H1 (cell line): Measurements from ENCODE around the gene DPP10. TPM values are rescaled to one million over a fixed set of nuclear protein-coding genes. Genes with fewer than 3 reads are reported as not detected.

ENCODE experiments used
- CTCF ChIA-PET: fragments of 300-600 bp; sonication (Branson Sonifier 250); formaldehyde crosslinking; loops from one replicate; lab custom pipeline; 2021; ENCODE audit not compliant: partially characterized antibody; lab: Charles Lee
- POLR2A ChIA-PET: fragments of 300-600 bp; sonication (Branson Sonifier 250); formaldehyde crosslinking; loops from one replicate; lab custom pipeline; 2021; ENCODE audit warnings: inconsistent platforms; ENCODE audit not compliant: partially characterized antibody; lab: Charles Lee
- DNase-seq, 2 experiments: peaks; one replicate each; pipeline versions ENCODE4 v3.0.0 to v3.0.0-alpha.2; 2010 to 2022; ENCODE audit warnings: low spot score in 2 of 2, low read depth in 1 of 2, mixed read lengths in 1 of 2
- FAIRE-seq: peaks from 2 replicates; lab custom pipeline; 2011; peaks lifted over from hg19 to GRCh38; lab: Jason Lieb, UNC
- H2AFZ ChIP-seq: 2 replicates; pipeline ENCODE4 v1.8.1; 2012; ENCODE audit warnings: low read length, inconsistent platforms
- H2AK5ac ChIP-seq: 2 replicates; pipeline ENCODE4 v1.6.1; 2013; ENCODE audit warnings: low read depth, low read length
- H2BK120ac ChIP-seq: replicated peaks from 2 replicates; pipeline ENCODE3; 2013; ENCODE audit warnings: low read depth, low read length, inconsistent platforms
- H2BK12ac ChIP-seq: 2 replicates; pipeline ENCODE4 v1.6.1; 2013; ENCODE audit warnings: low read depth, low read length
- H2BK15ac ChIP-seq: 2 replicates; pipeline ENCODE4 v1.6.1; 2013; ENCODE audit warnings: low read length
- H2BK20ac ChIP-seq: 2 replicates; pipeline ENCODE4 v1.6.1; 2013; ENCODE audit warnings: low read length
- H2BK5ac ChIP-seq: 2 replicates; pipeline ENCODE4 v1.6.1; 2013; ENCODE audit warnings: low read depth, low read length
- H3K14ac ChIP-seq: 2 replicates; pipeline ENCODE4 v1.6.1; 2013; ENCODE audit warnings: inconsistent platforms; ENCODE audit not compliant: insufficient read length
- H3K18ac ChIP-seq: 2 replicates; pipeline ENCODE4 v1.6.1; 2013; ENCODE audit warnings: low read length; ENCODE audit errors: extremely low read depth
- H3K23ac ChIP-seq: 2 replicates; pipeline ENCODE4 v1.6.1; 2013; ENCODE audit warnings: inconsistent platforms; ENCODE audit not compliant: insufficient read length
- H3K23me2 ChIP-seq: 2 replicates; pipeline ENCODE4 v1.6.1; 2013; ENCODE audit warnings: low read depth, low read length
- H3K27ac ChIP-seq: 2 replicates; pipeline ENCODE4 v1.6.1; 2011; ENCODE audit warnings: low read depth, low read length, inconsistent platforms
- H3K27me3 ChIP-seq, 4 experiments: replicated peaks in 1 of 4; 1 replicate in 1 of 4; 2 replicates in 3 of 4; pipeline versions ENCODE4 v1.6.1 to v1.8.1; 2011 to 2013; ENCODE audit warnings: low read length in 3 of 4, mild to moderate bottlenecking in 3 of 4, inconsistent platforms in 2 of 4, mixed read lengths in 2 of 4, moderate library complexity in 1 of 4; ENCODE audit not compliant: control insufficient read depth in 3 of 4, insufficient read depth in 3 of 4; ENCODE audit errors: extremely low read depth in 1 of 4
- H3K36me3 ChIP-seq, 4 experiments: 2 replicates each; pipeline versions ENCODE4 v1.6.1 to v1.8.1; 2011 to 2013; ENCODE audit warnings: mild to moderate bottlenecking in 4 of 4, low read length in 3 of 4, moderate library complexity in 2 of 4, control low read depth in 1 of 4, inconsistent platforms in 1 of 4; ENCODE audit not compliant: insufficient read depth in 4 of 4, control insufficient read depth in 2 of 4
- H3K4ac ChIP-seq: replicated peaks from 2 replicates; pipeline ENCODE3; 2013; ENCODE audit warnings: low read length, low read depth, mixed read lengths, inconsistent platforms; ENCODE audit not compliant: insufficient read length
- H3K4me1 ChIP-seq, 4 experiments: replicated peaks in 1 of 4; 1 replicate in 1 of 4; 2 replicates in 3 of 4; pipeline versions ENCODE4 v1.6.1 to v1.8.1; 2011 to 2013; ENCODE audit warnings: low read length in 3 of 4, inconsistent platforms in 2 of 4, mixed read lengths in 1 of 4; ENCODE audit not compliant: insufficient read depth in 4 of 4, control insufficient read depth in 3 of 4
- H3K4me2 ChIP-seq, 2 experiments: 2 replicates each; pipeline versions ENCODE4 v1.6.1 to v1.8.1; 2011 to 2013; ENCODE audit warnings: low read depth in 2 of 2, low read length in 2 of 2, control low read depth in 1 of 2, inconsistent platforms in 1 of 2, mild to moderate bottlenecking in 1 of 2; ENCODE audit not compliant: insufficient read depth in 1 of 2
- H3K4me3 ChIP-seq, 4 experiments: fragments of 200-600, 300-600 bp in 1 of 4; sonication (generic), shearing (Covaris generic), sonication (Bioruptor Twin) in 1 of 4; 2 replicates each; pipeline versions ENCODE4 v1.5.1 to v1.8.1; 2011 to 2016; ENCODE audit warnings: low read length in 4 of 4, low read depth in 3 of 4, control low read depth in 2 of 4, inconsistent platforms in 2 of 4, mild to moderate bottlenecking in 2 of 4, mixed read lengths in 1 of 4, moderate library complexity in 1 of 4; ENCODE audit not compliant: insufficient read depth in 2 of 4; ENCODE audit errors: extremely low read depth in 1 of 4
- H3K56ac ChIP-seq: replicated peaks from 2 replicates; pipeline ENCODE3; 2013; ENCODE audit warnings: low read depth, mild to moderate bottlenecking, mixed read lengths, low read length, inconsistent platforms; ENCODE audit not compliant: insufficient read length
- H3K79me1 ChIP-seq: 2 replicates; pipeline ENCODE4 v1.6.1; 2013; ENCODE audit warnings: low read depth, low read length, control low read depth
- H3K79me2 ChIP-seq, 2 experiments: 2 replicates each; pipeline versions ENCODE4 v1.6.1 to v1.8.1; 2012 to 2013; ENCODE audit warnings: low read length in 2 of 2, mild to moderate bottlenecking in 2 of 2, inconsistent platforms in 1 of 2; ENCODE audit not compliant: insufficient read depth in 2 of 2, control insufficient read depth in 1 of 2
- H3K9ac ChIP-seq, 4 experiments: replicated peaks in 1 of 4; 1 replicate in 1 of 4; 2 replicates in 3 of 4; pipeline versions ENCODE4 v1.6.1 to v1.8.1; 2011 to 2013; ENCODE audit warnings: low read depth in 3 of 4, low read length in 3 of 4, control low read depth in 2 of 4, mild to moderate bottlenecking in 2 of 4, moderate library complexity in 2 of 4, inconsistent platforms in 1 of 4; ENCODE audit errors: extremely low read depth in 1 of 4
- H3K9me3 ChIP-seq, 2 experiments: 2 replicates each; pipeline versions ENCODE4 v1.6.1 to v1.8.1; 2012 to 2013; ENCODE audit warnings: mild to moderate bottlenecking in 2 of 2, moderate library complexity in 2 of 2, control low read depth in 1 of 2, inconsistent platforms in 1 of 2, low read depth in 1 of 2, low read length in 1 of 2, mixed read lengths in 1 of 2; ENCODE audit not compliant: insufficient read depth in 2 of 2
- H4K20me1 ChIP-seq, 2 experiments: replicated peaks in 1 of 2; 2 replicates each; pipeline versions ENCODE3 to v1.8.1; 2011 to 2013; ENCODE audit warnings: inconsistent platforms in 2 of 2, low read length in 2 of 2, mild to moderate bottlenecking in 1 of 2; ENCODE audit not compliant: insufficient read depth in 2 of 2, control insufficient read depth in 1 of 2
- H4K5ac ChIP-seq: 2 replicates; pipeline ENCODE4 v1.6.1; 2013; ENCODE audit warnings: low read length, low read depth, mixed read lengths, inconsistent platforms; ENCODE audit not compliant: insufficient read length
- H4K8ac ChIP-seq: 2 replicates; pipeline ENCODE4 v1.8.0; 2013; ENCODE audit warnings: mild to moderate bottlenecking, moderate library complexity, low read length, inconsistent platforms; ENCODE audit not compliant: insufficient read depth; ENCODE audit errors: extremely low read depth
- H4K91ac ChIP-seq: replicated peaks from 2 replicates; pipeline ENCODE3; 2013; ENCODE audit warnings: low read length, mixed read lengths, inconsistent platforms; ENCODE audit not compliant: insufficient read length
- CREB1 ChIP-seq: IDR thresholded peaks from 2 replicates; pipeline ENCODE4 v1.6.1; 2012; ENCODE audit warnings: inconsistent platforms
- HDAC2 ChIP-seq, 2 experiments: fragments of 300-600 bp in 1 of 2; sonication (generic) in 1 of 2; IDR thresholded peaks; 2 replicates each; pipeline ENCODE4 v1.6.1; 2011 to 2012; ENCODE audit warnings: low read depth in 2 of 2, low read length in 2 of 2, mild to moderate bottlenecking in 2 of 2, moderate library complexity in 2 of 2, borderline replicate concordance in 1 of 2, inconsistent platforms in 1 of 2
- JUN ChIP-seq: IDR thresholded peaks from 2 replicates; pipeline ENCODE4 v1.6.1; 2011; ENCODE audit warnings: low read depth, mild to moderate bottlenecking, improper control_type of control experiment, low read length
- MAX ChIP-seq: IDR thresholded peaks from 2 replicates; pipeline ENCODE4 v1.6.1; 2012; ENCODE audit warnings: inconsistent platforms
- POLR2A ChIP-seq, 2 experiments: IDR thresholded peaks; 1 replicate in 1 of 2; 2 replicates in 1 of 2; pipeline ENCODE4 v1.6.1; 2011; ENCODE audit warnings: low read depth in 2 of 2, low read length in 2 of 2, mild to moderate bottlenecking in 2 of 2; ENCODE audit errors: control extremely low read depth in 1 of 2
- RAD21 ChIP-seq, 2 experiments: IDR thresholded peaks in 1 of 2; conservative IDR thresholded peaks in 1 of 2; 2 replicates each; pipeline ENCODE4 v1.6.1; 2011; ENCODE audit warnings: low read depth in 2 of 2, low read length in 2 of 2, improper control_type of control experiment in 1 of 2, inconsistent platforms in 1 of 2, mild to moderate bottlenecking in 1 of 2, moderate library complexity in 1 of 2
- RBBP5 ChIP-seq: IDR thresholded peaks from 2 replicates; pipeline ENCODE4 v1.7.1; 2012; ENCODE audit warnings: low read depth, mild to moderate bottlenecking, inconsistent platforms, low read length, moderate library complexity, borderline replicate concordance
- RFX5 ChIP-seq: IDR thresholded peaks from 2 replicates; pipeline ENCODE4 v1.6.1; 2011; ENCODE audit warnings: low read depth, low read length, improper control_type of control experiment, borderline replicate concordance
- WGBS, 2 experiments: shearing (Covaris generic) in 1 of 2; methylation state at CpG; one replicate each; pipeline versions ENCODE4 v1.1.6 to v1.1.7; 2013 to 2015; ENCODE audit warnings: low lambda C conversion rate in 2 of 2, mixed read lengths in 2 of 2, inconsistent platforms in 1 of 2, low coverage in 1 of 2, missing lambda C conversion rate in 1 of 2; ENCODE audit not compliant: insufficient replicate concordance in 2 of 2, insufficient coverage in 1 of 2, insufficient read length in 1 of 2; ENCODE audit errors: extremely low coverage in 1 of 2, missing lambda C conversion rate in 1 of 2; 5-methylcytosine and 5-hydroxymethylcytosine counted together
- polyA plus RNA-seq, 7 experiments: library from polyadenylated mRNA; depleted of rRNA in 3 of 7; stranded (reverse) in 5 of 7; unstranded in 2 of 7; fragments of >200 nt in 5 of 7; fragments of 200-250 nt in 2 of 7; gene quantifications; 1 replicate in 5 of 7; 2 replicates in 1 of 7; 4 replicates in 1 of 7; pipeline versions ENCODE4 v1.2.1 to v1.2.3, GENCODE V29; 2011 to 2013; ENCODE audit warnings: missing spikeins in 2 of 7, mixed read lengths in 2 of 7
- total RNA-seq: library from RNA; stranded (reverse); fragmentation: NEBNext Ultra II Directional; extraction: Animal tissue kit (Norgen Biotek cat#: 25700); gene quantifications from 2 replicates; pipeline ENCODE4 v1.2.1, GENCODE V29; 2021

Gene DPP10
- total and polyA plus RNA-seq, 2 of the 8 experiments (the other 6 are each of a cell fraction or from before 2014, with no cell fraction given) = 3.3 to 7.2 TPM

- Histone ChIP-seq H2BK20ac (no peak overlapping the region), H3K4me3 (no peak overlapping the region), H2BK120ac (no peak overlapping the region), H3K79me2 (no peaks in the 10 kb centered on the region), H3K4me2 (no peak overlapping the region), H2AFZ (no peak overlapping the region), H3K18ac (no peak overlapping the region), H3K56ac (no peak overlapping the region), H3K27me3 (peaks cover 0 to 1% (median 0%) of the 10 kb centered on the region in 4 experiments; a peak in 1 of 7 replicates), H4K8ac (no peak overlapping the region), H3K14ac (no peak overlapping the region), H3K4me1 (no peaks in the 10 kb centered on the region), H2BK5ac (no peak overlapping the region), H4K91ac (no peak overlapping the region), H2AK5ac (no peak overlapping the region), H2BK12ac (no peak overlapping the region), H3K27ac (no peak overlapping the region), H3K79me1 (no peaks in the 10 kb centered on the region), H3K36me3 (peaks cover 0 to 2% (median 0%) of the 10 kb centered on the region in 4 experiments; a peak in 1 of 8 replicates), H3K9ac (no peak overlapping the region), H3K9me3 (0 out of 4 replicates have a peak, but pooled peaks cover 0 to 2% of the 10 kb centered on the region in 2 experiments), H3K4ac (no peak overlapping the region), H3K23ac (no peak overlapping the region), H2BK15ac (no peak overlapping the region), H4K20me1 (no peaks in the 10 kb centered on the region), H3K23me2 (no peaks in the 10 kb centered on the region), H4K5ac (no peak overlapping the region)
- ChIA-PET CTCF (interaction anchor here (1.1 kb wide), 1 partner anchor 359 kb away, joined by 3 read pairs; no protein-coding TSS in a partner anchor), POLR2A (no interaction called here)
- FAIRE-seq (no peak), DNase-seq (no peak)
- TF ChIP-seq RFX5 (no peak), HDAC2 (IDR thresholded peaks at IDR 0.05; ENCODE audit: borderline replicate concordance in 1 of 2, low read depth in 2 of 2, low read length in 2 of 2) (no peak), POLR2A (IDR thresholded peaks at IDR 0.05; ENCODE audit: control extremely low read depth in 1 of 2, low read depth in 2 of 2, low read length in 2 of 2) (no peak), RBBP5 (no peak), RAD21 (IDR thresholded peaks at IDR 0.05 in 1 of 2, conservative IDR thresholded peaks at IDR 0.05 in 1 of 2; ENCODE audit: low read depth in 2 of 2, low read length in 2 of 2) (no peak), CREB1 (no peak), JUN (no peak), MAX (no peak)
- 94% methylated on average over 4 of the region's 4 CpGs; no CpG with 5 or more reads in 1 of the 2 experiments for whole genome bisulfite sequencing, 2 experiments
Measured at GRCh38 chr2:115314119-115314518, 871.7 kb downstream of the DPP10 start.
